ENCODE data around the gene ITPK1. TPM values are rescaled to one million over a fixed set of nuclear protein-coding genes. Genes with fewer than 3 reads are reported as not detected.

Gene ITPK1
- total RNA-seq, 4 donors from 2014 or later, result 108 to 221 (median 138) TPM

DNA sequence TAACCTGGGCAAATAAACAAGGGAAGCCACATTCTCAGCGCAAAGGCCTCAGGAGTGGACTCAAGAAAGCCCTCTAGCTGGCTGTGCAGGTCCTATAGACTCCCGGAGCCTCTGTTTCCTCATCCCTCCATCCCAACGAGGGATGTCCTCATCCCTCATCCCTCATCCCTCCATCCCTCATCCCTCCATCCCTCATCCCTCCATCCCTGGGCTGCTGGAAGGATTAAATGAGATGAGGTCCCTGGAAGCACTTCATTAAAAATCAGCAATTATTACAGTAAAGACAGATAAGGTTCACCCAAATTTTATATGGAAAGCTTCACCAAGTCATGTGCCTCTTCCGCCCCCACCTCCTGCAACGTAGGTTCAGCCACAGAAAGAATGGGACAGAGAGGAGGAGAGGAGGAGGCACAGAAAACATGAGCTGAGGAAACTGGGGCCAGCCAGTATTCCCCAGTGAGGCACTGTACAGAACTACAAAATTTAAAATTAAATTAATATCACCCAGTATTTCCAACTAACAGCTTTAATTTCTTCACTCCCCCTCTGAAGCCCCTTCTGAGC is 4.8 kb downstream of the ITPK1 start:
- Histone ChIP-seq H3K9me3 (no peaks in the 10 kb centered on the region), H3K36me3 (no peaks in the 10 kb centered on the region), H3K27me3 (no peaks in the 10 kb centered on the region), H3K27ac (replicated peaks in 1 of 4) (peak overlapping the region in 1 of 4 donors; percentile 22), H3K4me1 (peaks cover 43 to 86% (median 84%) of the 10 kb centered on the region in 4 donors), H3K4me3 (no peak overlapping the region)
- intact Hi-C loops (cut with DNase I), result loop anchor here (5.0 to 10.0 kb wide), 2 partner anchors 39 to 76 kb away; no protein-coding TSS in a partner anchor
- no peak for DNase-seq (ENCODE audit: extremely low spot score)
- TF ChIP-seq POLR2A (IDR thresholded peaks at IDR 0.05; ENCODE audit: low read depth) (no peak), EP300 (IDR thresholded peaks at IDR 0.05) (no peak), POLR2AphosphoS5 (IDR thresholded peaks at IDR 0.05) (no peak)
- TF ChIP-seq, protein P1, sequence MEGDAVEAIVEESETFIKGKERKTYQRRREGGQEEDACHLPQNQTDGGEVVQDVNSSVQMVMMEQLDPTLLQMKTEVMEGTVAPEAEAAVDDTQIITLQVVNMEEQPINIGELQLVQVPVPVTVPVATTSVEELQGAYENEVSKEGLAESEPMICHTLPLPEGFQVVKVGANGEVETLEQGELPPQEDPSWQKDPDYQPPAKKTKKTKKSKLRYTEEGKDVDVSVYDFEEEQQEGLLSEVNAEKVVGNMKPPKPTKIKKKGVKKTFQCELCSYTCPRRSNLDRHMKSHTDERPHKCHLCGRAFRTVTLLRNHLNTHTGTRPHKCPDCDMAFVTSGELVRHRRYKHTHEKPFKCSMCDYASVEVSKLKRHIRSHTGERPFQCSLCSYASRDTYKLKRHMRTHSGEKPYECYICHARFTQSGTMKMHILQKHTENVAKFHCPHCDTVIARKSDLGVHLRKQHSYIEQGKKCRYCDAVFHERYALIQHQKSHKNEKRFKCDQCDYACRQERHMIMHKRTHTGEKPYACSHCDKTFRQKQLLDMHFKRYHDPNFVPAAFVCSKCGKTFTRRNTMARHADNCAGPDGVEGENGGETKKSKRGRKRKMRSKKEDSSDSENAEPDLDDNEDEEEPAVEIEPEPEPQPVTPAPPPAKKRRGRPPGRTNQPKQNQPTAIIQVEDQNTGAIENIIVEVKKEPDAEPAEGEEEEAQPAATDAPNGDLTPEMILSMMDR (IDR thresholded peaks at IDR 0.05), result no peak
- WGBS, result 80% methylated on average over 5 of the region's 5 CpGs

DNA sequence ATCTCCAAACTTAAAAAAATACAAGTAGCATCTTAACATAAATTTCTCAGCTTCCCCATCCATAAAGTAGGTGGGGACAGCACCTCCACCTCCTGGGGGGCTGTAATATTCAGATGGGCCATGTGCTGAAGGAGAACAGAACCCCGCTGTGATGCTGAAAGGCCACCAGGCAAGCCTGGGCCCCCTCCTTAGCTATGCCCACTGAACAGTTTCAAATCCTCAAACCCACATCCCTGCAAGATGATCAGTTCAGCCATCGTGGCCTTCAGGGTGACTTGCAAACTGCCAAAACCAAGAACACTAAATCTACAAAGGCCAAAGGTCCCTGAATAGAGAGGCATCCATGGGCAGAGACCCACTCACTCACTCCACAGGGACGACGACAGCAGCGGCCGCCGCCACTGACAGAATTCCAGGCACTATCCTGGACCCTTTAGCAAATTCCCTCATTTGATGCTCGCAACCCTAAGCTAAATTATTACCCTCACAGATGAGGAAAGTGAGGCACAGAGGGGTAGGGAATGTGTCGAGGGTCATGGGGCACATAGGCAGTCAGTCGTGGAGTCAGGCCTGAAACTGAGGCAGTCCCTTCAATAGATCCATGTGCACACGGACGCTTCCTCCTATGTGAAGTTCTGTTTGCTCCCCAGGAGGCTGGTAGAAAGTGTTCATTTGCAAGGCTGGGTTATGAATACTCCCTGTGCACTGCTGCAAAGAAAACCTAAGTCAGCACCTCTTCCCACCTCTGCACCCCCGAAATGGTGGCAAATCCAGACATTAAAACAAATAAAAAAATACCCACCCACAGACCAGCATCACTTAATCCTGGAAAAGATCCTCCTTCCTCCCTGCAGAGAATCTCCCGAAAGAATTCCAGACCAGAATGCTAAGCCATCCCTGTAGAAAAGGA is 5.9 kb downstream of the ITPK1 start:
- WGBS, result 82% methylated on average over 14 of the region's 14 CpGs
- H3K4me1 ChIP-seq, result peaks cover 52 to 97% (median 95%) of the 10 kb centered on the region in 4 donors
- TF ChIP-seq, protein P1 (IDR thresholded peaks at IDR 0.05), result no peak
- TF ChIP-seq EP300 (IDR thresholded peaks at IDR 0.05) (no peak), POLR2A (IDR thresholded peaks at IDR 0.05; ENCODE audit: low read depth) (no peak), POLR2AphosphoS5 (IDR thresholded peaks at IDR 0.05) (no peak)
- no peaks in the 10 kb centered on the region for H3K27me3 ChIP-seq
- no peaks in the 10 kb centered on the region for H3K9me3 ChIP-seq
- H3K27ac ChIP-seq (replicated peaks in 1 of 4), result no peak overlapping the region
- no peak for DNase-seq (ENCODE audit: extremely low spot score)
- no peaks in the 10 kb centered on the region for H3K36me3 ChIP-seq
- intact Hi-C loops (cut with DNase I), result loop anchor here (5.0 to 10.0 kb wide), 2 partner anchors 38 to 75 kb away; no protein-coding TSS in a partner anchor
- H3K4me3 ChIP-seq, result no peak overlapping the region

DNA sequence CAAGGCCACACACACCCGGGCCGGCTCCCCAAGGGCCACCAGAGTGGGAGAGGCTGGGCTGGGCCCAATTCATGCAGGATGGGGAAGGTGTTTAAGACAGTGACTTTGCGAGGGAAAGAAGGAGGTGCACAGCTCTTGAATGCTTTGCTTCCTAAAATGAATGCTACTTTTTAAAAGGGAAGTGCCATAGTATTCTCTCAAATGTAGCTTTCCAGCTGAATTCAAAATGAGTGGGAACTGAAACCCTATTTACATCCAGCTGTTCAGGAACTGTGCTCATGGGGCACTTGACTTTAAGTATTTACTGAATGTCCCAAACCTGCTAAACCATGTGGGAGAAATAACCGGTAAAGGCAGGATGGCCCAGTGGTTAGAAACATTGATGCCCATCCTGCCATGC is 7.6 kb downstream of the ITPK1 start:
- Histone ChIP-seq H3K4me1 (peaks cover 47 to 100% (median 99%) of the 10 kb centered on the region in 4 donors), H3K36me3 (no peaks in the 10 kb centered on the region), H3K9me3 (no peaks in the 10 kb centered on the region), H3K4me3 (no peak overlapping the region), H3K27ac (replicated peaks in 1 of 4) (peak overlapping the region in 1 of 4 donors; percentile 20), H3K27me3 (no peaks in the 10 kb centered on the region)
- TF ChIP-seq, protein P1 (IDR thresholded peaks at IDR 0.05), result no peak
- no peak for TF ChIP-seq EP300 (IDR thresholded peaks at IDR 0.05)
- no peak for DNase-seq (ENCODE audit: extremely low spot score)
- WGBS, result 67% methylated on average over 1 of the region's 4 CpGs
- intact Hi-C loops (cut with DNase I), result no loop called here

DNA sequence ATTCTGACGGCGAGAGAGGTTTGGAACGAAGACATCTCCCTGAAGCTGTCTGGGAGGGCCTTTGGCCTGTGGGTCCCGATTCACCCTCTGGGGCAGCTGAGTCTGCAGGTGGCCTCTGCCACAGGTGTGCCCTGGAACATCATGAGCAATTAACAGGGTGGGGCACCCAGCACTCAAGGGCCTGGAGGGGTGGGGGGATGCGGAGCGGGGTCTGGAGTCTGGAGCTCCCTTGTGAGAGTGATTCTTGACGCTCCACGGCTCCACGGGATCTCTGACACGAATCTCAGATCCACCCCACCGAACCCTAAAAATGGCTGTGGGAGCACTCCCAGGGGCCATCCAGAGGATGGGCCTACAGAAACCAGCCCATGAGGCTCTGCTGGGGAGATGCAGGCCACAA is 8.3 kb downstream of the ITPK1 start:
- H3K27me3 ChIP-seq, result no peaks in the 10 kb centered on the region
- H3K9me3 ChIP-seq, result no peaks in the 10 kb centered on the region
- H3K4me3 ChIP-seq, result no peak overlapping the region
- 75% methylated on average over 9 of the region's 11 CpGs for WGBS
- H3K4me1 ChIP-seq, result peaks cover 49 to 94% (median 92%) of the 10 kb centered on the region in 4 donors
- DNase-seq (ENCODE audit: extremely low spot score), result no peak
- peak overlapping the region in 2 of 4 donors; percentile 20 to 28 for H3K27ac ChIP-seq (replicated peaks in 1 of 4)
- TF ChIP-seq POLR2A (IDR thresholded peaks at IDR 0.05; ENCODE audit: low read depth), result no peak
- TF ChIP-seq, protein P1 (IDR thresholded peaks at IDR 0.05), result no peak
- no peak for TF ChIP-seq EP300 (IDR thresholded peaks at IDR 0.05)
- no peak for TF ChIP-seq POLR2AphosphoS5 (IDR thresholded peaks at IDR 0.05)
- intact Hi-C loops (cut with DNase I), result no loop called here
- H3K36me3 ChIP-seq, result no peaks in the 10 kb centered on the region

Data from esophagus muscularis mucosa (tissue), 4 donors.